Lower leg skin (tissue), 3 donors: ENCODE results near the gene CLSTN1.

Experiments
- CTCF ChIP-seq, 3 donors: fragments of 450-650 bp; IDR thresholded peaks; one replicate each; pipeline ENCODE4 v1.5.1; 2016; ENCODE audit warnings: antibody characterized with exemption in 3 of 3, mild to moderate bottlenecking in 3 of 3, moderate library complexity in 2 of 3
- POLR2A ChIP-seq, 2 donors: fragments of 450-650 bp; IDR thresholded peaks; one replicate each; pipeline ENCODE4 v1.6.1; 2016 to 2017; ENCODE audit warnings: antibody characterized with exemption in 2 of 2, mild to moderate bottlenecking in 1 of 2, moderate library complexity in 1 of 2

- TF ChIP-seq CTCF (IDR thresholded peaks at IDR 0.05) = no peak
- TF ChIP-seq POLR2A (IDR thresholded peaks at IDR 0.05) = no peak
These were observed 86.7 kb downstream of the CLSTN1 start for GRCh38 chr1:9737057-9737456.
